ENCODE measurements around the gene TGFBR3L. TPM values are rescaled to one million over a fixed set of nuclear protein-coding genes. Genes with fewer than 3 reads are reported as not detected.
A peak's percentile ranks its signal among the peaks of the same experiment; 100 is the strongest.
"Not testable (repeated sequence)": the region's sequence is repeated elsewhere in the genome, so short reads cannot be mapped to it uniquely, and the experiment has no call there.

Gene TGFBR3L
- total RNA-seq, 1 donor from 2014 or later = not detected

DNA sequence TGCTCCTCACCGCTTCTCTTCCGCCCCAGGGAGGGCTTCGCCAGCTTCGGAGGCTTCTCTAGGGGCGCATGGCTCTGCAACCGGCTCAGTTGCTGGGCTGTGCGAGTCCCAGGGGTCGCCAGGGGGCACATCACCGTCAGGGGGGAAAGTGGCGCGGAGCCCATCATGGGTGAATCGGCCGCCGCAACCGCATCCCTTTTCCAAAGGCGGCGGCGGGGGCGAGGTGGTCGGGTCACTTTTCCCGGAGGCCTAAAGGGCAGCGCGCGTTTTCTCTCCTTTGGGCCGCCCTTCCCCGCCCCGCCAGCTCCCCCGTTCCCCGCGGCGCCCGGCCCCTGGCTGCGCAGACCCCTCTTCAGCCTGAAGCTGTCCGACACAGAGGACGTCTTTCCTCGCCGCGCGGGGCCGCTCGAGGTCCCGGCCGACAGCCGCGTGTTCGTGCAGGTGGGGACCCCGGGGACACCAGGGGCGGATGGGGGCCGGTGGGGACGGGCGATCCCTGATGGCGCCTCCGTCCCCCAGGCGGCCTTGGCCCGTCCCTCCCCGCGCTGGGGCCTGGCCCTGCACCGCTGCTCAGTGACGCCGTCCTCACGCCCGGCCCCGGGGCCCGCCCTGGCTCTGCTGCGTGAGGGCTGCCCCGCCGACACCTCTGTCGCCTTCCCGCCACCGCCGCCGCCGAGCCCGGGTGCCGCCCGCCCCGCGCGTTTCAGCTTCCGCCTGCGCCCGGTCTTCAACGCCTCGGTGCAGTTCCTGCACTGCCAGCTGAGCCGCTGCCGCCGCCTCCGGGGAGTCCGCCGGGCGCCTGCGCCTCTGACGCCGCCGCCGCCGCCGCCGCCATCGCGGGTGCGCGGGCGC is 1.7 kb downstream of the TGFBR3L start:
- DNase-seq (ENCODE audit: low spot score) = no peak

DNA sequence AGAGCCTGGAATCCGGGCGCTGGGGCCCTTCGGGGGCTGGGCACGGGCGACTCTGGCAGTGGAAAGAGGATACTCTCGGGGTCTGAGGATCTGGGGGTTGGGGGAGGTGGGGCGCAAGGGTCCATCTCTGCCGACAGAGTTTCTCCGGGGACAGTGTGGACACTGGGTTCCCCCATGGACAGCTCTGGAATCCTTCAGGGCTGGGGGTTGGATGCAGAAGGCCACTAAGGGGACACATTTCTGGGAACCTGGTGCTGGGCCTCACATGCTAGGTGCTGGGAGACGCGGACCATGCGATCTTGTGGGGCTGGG is 2.3 kb downstream of the TGFBR3L start:
- no peak for DNase-seq (ENCODE audit: low spot score)

DNA sequence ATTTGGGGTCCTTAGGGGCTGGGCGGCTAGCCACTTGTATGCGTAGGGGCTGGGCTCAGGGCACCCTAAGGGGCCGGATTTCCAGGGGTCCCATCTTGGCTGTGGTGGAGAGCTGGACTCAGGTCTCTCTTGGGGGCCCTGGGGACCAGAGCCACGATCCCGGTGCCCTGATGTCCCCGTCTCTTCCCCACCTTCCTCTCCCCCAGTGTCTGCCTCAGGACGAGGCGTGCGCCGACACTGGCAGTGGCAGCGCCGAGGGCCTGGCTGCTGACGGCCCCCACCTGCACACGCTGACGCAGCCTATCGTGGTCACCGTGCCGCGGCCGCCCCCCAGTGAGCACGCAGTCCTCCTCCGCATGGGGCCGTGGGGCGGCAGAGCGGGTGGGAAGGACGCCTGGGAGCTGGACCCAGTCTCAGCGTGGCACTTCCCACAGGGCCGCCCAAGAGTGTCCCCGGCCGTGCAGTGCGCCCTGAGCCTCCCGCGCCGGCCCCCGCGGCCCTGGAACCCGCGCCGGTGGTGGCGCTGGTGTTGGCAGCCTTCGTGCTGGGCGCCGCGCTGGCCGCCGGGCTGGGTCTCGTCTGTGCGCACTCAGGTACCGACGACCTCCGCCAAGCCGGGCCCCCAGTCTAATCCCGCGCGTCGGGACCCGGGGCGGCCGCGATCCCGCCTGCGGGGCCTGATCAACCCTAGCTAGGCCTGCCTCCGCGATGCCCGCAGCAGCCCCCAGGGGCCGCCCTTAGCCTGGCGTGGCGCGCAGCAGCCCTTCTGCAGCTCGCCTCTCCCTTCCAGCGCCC is 2.8 kb downstream of the TGFBR3L start:
- DNase-seq (ENCODE audit: low spot score) = no peak

DNA sequence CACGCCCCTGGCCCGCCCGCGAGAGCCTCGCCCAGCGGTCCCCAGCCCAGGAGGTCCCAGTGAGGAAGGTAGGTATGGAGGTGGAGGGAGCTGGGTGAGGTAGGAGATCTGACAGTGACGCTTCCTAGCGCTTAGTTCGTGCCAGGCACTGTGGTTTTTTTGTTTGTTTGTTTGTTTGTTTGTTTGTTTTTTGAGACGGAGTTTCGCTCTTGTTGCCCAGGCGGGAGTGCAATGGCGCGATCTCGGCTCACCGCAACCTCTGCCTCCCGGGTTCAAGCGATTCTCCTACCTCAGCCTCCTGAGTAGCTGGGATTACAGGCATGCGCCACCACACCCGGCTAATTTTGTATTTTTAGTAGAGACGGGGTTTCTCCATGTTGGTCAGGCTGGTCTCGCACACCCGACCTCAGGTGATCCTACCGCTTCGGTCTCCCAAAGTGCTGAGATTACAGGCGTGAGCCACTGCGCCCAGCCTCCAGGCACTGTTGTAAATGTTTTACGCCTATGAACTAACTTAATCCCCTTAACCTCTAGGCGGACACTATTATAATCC is 3.5 kb downstream of the TGFBR3L start:
- DNase-seq (ENCODE audit: low spot score) = not testable (repeated sequence)

DNA sequence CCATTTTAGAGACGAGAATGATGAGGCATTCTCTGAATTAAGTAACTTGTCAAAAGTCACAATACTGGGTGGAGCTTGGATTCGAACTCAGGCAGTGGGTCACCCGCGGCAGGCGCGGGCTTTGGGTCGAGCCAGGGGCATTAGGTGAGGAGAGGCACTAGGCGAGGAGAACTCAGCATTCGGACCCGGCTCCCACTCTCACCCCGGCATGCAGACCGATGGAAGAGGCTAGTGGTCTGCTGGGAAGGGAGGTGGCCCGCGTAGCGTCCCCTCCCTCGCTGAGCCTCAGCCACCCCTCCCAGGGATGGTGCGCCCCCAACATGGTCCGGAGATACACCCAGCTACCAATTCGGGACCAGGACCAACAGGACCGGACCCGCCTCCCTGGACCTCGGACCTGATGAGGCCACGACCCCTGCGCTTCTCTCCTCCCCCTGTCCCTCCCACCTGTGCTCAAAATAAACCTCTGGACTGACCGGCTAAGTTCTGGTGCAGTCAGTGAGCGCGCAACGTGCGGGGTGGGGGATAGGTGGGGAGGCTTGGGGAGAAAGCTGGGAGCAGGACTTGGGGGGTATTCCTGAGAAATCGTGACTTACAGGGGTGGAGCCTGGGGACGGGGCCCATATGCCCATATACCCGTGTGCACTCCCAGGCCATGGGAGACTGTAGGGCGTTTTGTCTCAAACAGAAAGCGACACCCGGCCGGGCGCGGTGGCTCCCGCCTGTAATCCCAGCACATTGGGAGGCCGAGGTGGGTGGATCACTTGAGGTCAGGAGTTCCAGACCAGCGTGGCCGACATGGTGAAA is 4.2 kb downstream of the TGFBR3L start:
- DNase-seq (ENCODE audit: low spot score) = no peak

DNA sequence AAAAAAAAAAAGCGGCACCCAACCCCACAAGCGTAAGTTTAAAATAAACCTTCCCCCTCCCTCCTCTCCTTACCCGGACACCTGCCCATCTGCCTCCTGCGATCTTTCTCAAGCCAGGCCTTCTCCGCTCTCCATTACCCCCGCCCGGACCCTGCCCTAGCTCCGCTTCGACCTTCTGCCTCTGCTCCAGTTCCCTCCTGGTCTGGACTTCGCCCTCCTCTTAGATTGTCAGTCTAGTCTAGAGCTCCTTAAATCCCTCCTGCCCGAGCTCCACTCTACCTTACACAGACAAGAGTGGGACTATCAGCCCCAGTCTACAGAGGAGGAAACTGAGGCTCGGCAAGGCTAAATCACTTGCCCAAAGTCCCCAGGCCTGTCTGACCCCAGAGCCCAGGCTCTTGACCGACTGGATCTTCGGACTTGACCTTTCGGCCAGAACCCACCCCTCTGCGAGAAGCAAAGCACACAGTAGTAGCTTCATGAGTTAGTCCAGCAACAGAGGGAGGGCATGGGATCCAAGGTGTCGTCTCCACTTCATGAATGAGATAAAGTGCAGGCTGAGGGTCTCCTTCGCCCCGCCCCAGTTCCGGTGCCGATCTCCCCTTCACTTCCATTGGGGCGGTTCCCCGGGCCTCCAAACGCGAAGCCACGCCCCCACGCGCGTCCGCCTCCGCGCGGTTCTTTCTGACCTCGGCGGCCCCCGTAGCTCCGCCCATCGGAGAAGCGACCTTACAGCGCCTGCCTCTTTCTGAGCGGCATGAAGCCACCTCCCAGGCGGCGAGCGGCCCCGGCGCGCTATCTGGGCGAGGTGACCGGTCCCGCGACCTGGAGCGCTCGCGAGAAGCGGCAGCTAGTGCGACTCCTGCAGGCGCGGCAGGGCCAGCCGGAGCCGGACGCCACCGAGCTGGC is 5.2 kb downstream of the TGFBR3L start, which contains the start of gene SNAPC2:
Gene SNAPC2 (plus strand): TSS at position 729 of the 909 bp plus-strand sequence. CDS start 29 bp downstream, at position 758.
- peak; percentile 96 for DNase-seq (ENCODE audit: low spot score)

DNA sequence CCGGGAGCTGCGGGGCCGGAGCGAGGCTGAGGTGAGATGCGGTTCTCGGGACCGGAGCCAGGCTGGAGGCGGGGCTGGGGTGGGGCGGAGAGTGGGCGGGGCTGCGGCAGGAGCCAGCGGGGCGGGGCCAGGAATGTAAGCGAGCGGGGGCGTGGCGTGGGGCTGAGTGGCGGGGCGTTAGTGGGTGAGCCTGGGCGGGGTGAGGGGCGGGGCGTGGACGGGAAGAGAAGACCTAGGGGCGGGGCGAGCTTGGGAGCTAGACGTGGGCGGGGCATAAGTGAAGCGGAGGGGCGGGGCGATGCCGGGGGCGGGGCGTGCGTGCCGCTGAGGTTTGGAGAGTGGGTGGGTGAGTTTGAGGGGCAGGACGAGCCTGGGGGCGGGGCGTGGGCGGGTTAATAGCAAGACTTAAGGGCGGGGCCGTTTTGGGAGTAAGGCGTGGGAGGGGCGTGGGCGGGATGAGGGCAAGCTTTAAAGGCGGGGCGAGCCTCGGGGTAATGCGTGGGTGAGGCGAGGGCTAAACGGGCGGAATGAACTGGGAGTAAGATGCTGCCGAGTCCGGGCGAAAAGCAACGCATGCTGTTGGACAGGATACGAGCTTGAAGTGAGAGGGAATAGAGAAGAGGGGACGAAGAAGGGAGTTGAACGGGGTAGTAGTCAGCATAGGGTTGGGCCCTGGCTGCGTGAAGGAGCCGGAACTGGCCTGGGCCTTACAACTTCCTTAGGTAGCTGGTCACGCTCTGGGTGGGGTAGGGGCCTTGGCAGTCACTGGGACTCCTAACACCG is 6.1 kb downstream of the TGFBR3L start:
- DNase-seq (ENCODE audit: low spot score) = peak; percentile 98

DNA sequence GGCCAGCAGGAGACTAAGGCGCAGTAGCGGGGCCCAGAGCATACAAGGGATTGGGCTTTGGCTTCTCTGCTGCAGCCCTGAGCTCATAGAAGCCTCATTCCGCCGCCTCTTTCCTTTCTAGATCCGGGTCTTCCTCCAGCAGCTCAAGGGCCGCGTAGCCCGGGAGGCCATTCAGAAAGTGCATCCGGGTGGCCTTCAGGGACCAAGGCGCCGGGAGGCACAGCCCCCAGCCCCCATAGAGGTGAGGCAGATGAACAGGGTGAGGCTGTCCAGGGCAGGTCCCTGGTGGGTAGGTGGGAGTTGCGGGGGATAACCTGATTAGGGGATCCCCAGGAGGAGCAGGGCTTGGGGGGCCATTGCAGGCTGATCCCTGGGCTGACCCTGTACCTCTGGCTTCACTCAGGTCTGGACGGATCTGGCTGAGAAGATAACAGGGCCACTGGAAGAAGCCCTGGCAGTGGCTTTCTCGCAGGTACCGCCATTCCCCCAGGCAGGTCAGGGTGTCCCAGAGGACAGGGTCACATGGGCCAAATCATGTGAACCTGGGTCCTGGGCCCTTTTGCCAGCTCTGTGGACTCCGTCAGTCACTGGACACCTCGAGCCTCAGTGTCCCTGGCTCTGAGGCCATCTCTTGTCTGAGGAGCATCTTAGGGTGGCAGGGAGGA is 6.8 kb downstream of the TGFBR3L start:
- no peak for DNase-seq (ENCODE audit: low spot score)

DNA sequence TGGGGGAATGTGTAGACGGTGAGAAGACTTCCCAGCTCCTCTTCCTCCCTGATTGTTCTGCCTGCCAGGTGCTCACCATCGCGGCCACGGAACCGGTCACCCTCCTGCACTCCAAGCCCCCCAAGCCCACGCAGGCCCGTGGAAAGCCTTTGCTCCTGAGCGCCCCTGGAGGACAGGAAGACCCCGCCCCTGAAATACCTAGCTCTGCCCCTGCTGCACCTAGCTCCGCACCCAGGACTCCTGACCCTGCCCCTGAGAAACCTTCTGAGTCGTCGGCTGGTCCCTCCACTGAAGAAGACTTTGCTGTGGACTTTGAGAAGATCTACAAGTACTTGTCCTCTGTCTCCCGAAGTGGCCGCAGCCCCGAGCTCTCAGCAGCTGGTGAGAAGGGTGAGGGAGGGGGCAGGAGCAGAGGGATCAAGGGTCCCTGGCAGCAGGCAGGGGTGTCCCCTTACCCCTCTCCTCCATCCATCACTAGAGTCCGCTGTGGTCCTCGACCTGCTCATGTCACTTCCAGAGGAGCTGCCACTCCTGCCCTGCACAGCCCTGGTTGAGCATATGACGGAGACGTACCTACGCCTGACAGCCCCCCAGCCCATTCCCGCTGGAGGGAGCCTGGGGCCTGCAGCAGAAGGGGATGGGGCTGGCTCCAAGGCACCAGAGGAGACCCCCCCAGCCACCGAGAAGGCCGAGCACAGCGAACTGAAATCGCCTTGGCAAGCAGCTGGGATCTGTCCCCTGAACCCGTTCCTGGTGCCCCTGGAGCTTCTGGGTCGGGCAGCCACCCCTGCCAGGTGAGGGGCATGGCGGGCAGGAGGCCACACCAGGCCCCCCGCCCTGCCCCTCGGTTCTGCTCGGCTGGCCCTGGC is 7.6 kb downstream of the TGFBR3L start:
- no peak for DNase-seq (ENCODE audit: low spot score)

DNA sequence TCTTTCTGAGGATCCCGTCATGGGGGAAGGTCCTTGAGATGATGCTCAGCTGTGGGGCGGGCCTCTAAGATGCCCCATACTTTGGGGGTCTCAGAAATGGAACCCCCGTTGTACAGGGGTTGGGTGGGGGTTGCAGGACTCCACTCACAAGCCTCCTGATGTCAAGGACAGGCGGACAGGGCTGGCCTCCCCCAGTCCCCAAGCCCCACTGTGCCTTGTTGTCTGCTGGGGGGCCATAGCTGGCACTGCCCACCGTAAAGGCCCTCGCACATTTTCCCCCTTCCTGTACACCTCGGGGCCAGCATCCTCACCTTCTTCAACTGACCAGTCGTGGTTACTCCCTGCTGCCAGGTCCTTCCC is 8.2 kb downstream of the TGFBR3L start:
- DNase-seq (ENCODE audit: low spot score) = no peak

DNA sequence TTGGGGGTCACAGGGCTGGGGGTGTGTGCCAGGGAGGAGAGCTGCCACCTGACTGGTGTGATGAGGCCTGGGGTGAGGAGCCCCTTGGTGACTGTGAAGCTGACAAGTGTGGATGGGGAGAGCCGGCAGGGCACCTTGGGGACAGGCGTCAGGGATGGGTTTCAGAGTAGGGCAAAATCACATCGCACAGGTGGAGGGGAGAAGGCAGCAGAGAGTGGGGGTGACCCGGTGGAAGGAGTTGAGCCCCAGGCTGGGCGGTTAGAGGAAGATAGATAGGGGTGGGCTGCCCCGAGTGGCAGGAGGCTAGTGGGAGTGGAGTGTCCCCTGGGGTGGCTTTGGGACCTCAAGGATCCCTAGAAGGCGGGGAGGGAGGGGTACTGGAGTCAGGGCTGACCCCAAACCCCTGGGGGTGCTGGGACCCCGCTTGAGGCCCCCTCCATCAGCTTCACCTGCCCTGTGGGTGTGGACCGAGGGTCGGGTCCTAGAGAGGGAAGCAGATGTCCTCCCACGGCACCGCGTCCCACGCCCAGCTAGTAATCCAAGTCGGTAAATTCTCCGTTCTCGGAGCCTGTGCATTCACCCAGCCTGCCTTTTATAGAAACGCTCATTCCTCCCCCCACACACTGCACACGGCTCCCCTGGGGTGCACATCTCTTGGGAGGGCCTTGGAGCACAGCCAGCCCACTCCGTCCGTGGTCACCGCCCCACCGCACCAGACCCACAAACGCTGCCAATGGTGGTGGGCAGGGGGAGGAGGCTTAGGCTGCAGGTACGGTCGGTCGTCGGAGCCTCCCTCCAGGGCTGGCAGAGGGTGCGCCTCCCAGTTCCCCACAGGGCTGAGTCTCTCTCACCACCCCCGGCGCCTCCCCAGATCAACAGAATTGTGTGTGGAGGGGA is 8.9 kb downstream of the TGFBR3L start:
- no peak for DNase-seq (ENCODE audit: low spot score)

DNA sequence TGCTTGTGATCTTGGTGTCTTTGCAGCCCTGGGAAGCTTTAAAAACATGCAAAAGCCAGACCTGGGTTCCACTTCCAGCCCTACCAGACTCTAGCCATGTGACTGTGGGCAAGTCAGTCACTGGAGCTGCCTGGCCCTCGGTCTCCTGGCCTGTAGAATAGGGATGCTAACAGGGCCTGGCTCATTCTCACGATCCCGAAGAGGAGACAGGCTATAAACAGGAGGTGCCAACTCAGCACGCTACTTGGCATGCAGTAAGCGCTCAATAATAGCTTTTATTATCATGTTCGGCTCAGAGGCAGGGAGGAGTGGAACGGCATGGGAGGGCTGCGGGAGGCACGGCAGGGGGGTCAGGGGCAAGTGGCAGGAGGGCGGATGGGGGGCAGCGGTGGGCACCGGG is 9.6 kb downstream of the TGFBR3L start:
- no peak for DNase-seq (ENCODE audit: low spot score)

DNA sequence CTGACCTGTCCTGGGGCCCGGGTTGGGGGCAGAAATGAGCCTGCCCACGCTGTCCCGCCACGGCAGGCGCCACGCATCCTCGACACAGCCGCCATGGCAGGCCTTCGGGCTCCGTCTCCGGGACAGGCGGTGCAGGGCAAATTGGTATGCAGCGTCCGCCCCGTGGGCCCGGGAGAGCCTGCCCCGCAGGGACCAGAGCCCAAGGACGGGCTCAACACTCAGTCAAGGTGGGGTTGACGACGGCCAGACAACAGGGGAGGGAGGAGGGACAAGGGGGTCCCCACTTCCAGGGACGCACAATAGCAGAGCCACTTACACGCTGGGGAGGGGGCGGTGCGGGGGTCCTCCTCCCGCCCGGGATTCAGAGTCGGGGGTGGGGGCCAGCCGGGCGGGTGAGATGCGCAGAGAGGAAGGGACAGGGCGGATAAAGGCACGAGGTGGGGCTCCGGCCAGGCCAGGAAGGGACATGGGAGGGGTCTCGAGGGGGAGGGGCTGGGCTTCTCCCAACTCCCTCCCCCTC is 10.1 kb downstream of the TGFBR3L start:
- no peak for DNase-seq (ENCODE audit: low spot score)

DNA sequence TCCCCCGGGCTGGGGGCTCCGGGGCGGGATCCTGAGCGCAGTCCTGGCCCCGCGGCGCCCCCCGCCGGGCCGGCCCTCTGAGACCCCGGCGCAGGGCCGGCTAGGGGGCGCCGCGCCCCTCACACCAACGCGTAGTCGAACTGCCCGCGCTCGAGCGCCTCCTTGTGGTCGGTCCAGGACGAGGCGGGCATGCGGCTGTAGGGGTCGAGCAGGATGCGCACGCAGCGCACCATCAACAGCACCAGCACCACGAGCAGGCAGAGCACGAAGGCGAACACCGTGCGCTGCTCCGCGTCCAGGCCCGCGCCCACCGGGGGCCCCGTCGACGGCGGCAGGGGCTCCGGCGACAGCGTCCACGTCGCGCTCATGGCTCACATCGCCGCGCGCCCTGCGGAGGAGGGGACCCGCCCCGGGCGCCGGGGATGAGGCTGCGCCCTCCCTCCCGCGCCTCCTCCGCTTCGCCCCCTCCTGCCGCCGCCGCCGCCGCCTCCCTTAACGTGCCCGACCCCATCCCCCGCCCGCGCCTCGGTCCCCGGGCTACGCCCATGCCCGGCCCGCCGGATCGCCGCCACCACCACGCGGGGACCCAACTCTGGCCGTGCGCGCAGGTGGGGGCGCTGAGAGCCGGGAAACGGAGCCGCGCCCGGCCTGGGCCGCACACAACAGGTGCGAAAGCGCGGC is 10.7 kb downstream of the TGFBR3L start:
- peak; percentile 66 for DNase-seq (ENCODE audit: low spot score)

DNA sequence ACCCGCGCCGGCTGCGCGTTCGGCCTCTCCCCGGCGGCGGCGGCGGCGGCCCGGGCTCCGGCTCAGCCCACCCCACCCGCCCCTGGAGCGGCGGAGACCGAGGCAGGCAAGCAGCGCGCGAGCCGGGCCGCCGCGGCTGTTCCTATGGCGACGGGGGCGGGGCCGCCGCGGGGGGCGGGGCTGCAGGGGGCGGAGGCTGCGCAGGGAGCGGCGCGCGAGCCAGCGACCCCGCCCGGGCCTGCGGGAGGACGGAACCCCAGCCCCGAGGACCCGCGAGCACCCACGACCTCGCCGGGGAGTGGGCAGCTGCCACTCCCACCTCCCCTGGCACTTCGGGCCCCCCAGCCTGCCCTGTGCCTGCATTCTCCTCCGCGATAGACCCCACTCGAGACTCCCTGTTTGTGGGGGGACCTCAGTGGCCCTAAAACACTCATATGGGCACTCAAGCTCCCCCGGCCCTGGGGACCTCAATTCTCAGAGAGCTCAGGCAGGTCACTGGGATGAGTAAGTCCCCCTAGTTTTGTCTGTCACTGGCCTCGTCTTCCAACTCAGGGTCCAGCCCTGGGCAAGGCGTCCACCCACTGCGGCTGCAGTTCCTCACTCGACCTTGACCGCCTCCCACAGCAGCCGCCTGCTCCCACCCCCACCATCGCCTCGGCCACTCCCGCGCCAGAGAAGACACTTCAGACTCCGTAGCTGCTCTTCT is 11.5 kb downstream of the TGFBR3L start, which contains the start of gene CTXN1:
Gene CTXN1 (minus strand): TSS at position 115 of the 706 bp plus-strand sequence. CDS start 597 bp downstream, outside the sequence.
- DNase-seq (ENCODE audit: low spot score) = no peak
